HuH-7 (cell line): ENCODE measurements around the gene VPS37C.

Experiments
- DNase-seq: peaks from one replicate; pipeline ENCODE4 v3.0.0; 2011; ENCODE audit warnings: low spot score

Gene VPS37C

GRCh38 chr11:61153593-61154095, 7.6 kb downstream of the VPS37C start:
- no peak for DNase-seq

GRCh38 chr11:61152816-61153592, 8.2 kb downstream of the VPS37C start:
- no peak for DNase-seq

DNA sequence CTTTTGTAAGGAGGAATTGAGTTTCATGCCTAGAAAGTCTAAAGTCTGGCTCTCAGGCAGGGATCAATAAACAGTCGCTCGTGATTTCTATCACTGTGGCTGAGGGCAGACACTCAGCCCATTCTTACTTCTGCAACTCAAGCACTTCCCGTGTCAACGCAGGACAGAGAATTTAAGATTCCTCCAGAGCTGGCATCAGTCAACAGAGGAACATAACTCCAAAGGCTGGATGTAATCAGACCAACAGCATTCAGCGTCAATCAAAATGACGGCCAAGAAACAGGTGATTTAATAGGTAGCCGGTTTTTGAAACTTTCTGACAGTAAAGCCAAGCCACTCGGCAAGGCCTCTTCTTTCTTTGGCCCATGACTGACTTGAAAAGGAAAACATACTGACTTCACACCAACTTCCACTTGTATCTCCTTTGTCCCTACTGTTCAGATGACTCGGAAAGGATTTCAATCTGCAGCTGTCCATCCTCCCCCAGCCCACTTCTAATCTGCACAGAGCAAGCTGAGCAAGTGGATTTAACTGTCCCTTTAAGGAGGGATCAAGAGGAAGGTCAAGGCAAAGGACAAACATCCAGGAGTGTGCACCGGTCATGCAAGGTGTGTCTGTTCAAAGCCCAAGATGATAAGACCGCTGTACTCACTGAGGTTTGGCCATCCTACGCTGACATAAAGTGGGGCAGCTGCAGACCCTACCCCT, 9.5 kb downstream of the VPS37C start:
- no peak for DNase-seq

GRCh38 chr11:61150706-61151544, 10.3 kb downstream of the VPS37C start:
- DNase-seq: no peak

- DNase-seq: no peak
These were observed 11.3 kb downstream of the VPS37C start for GRCh38 chr11:61149624-61150615.

- no peak for DNase-seq
These were observed 13.2 kb downstream of the VPS37C start for GRCh38 chr11:61147791-61148620.

DNA sequence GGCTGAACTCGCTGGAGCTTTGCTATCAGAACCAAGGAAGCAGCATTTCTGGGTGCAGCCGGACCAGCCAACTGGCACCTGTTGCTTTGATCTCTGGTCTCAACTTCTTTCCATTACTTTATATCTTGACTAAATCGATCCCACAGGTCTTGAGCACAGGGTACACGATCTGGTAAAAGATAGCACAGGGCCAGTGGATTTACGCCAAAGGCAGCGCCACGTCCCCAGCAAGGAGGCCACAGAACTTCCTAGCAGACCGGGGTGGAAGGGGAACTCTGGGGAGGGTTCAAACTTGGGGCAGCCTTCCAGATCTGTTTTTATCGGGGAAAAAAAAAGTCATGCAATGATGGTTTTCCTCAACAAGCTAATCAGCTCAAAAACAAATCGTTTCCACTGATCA, 14.0 kb downstream of the VPS37C start:
- DNase-seq: no peak

- no peak for DNase-seq
These were observed 14.8 kb downstream of the VPS37C start for GRCh38 chr11:61146416-61146815.

DNA sequence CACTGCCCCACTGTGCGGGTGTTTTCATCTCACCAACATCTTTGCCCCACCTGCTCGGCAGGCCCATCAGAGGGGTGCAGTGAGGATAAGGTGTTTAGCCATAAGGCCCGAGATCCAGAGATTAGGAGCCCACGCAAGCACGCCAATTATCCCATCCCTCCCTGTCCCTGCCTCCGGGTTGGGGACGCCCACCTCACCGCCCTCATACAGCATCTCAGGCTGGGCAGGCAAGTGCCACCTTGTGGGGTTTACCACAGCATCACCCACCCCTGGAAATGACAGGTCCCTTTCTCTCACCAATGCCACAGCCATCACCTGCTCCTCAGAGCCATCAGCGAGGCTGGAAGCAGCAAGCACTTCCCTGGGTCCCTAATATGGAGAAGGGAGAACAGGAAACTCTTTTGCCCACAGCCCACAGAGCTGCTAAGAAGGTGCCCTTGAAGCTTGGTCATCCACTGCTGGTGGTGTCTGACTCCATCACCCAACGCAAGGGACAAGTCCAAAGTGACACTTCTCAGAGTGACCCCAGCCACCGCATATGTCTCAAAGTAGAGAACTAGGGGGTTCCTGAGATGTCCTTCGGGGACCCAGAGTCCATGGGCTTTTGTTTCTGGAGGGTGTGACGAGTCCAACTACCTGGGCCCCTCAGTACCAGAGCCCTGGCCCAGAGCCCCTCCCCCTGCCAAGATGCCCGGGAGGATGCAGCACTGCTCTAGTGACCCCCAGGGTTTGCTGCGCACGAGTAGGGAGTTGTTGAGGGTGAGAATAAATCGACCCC, 15.8 kb downstream of the VPS37C start:
- DNase-seq: no peak

DNA sequence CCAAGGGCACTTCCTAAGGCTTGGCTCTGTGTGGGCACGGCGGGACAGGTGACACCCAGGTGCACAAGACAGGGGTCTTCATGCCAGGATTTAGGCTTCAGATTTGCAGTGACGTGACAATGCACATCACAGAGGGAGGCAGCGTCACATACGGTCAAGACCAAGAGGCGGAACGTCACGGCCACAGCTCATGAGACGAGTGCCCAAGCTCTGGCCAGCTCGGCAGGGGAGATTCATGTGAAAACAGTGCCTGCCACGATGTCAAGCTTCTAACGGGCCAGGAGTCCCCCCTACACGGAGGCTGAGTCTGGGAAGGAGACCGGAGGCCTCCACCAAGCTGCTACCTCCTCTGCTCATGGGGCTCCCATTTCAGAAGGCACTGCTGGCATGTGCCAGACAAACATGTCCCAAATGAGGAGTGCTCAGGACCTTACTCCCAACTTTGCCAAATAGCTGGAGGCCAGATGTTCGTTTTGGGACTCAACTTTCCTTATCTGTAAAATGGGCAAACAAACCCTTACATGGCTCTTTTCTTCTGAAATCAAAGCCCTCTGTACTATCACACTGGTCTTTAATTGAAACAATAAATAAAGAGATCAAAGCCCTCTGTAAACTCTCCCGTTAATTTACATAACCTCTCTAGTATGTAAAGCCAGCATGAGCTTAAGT, 16.6 kb downstream of the VPS37C start:
- DNase-seq: no peak

- DNase-seq: no peak
These were observed 18.8 kb downstream of the VPS37C start for GRCh38 chr11:61142424-61142823.

- DNase-seq: no peak
These were observed 19.6 kb downstream of the VPS37C start for GRCh38 chr11:61141601-61142028.

- DNase-seq: no peak
These were observed 20.8 kb downstream of the VPS37C start for GRCh38 chr11:61140416-61140815.

GRCh38 chr11:61139387-61139786, 21.8 kb downstream of the VPS37C start:
- DNase-seq: no peak

DNA sequence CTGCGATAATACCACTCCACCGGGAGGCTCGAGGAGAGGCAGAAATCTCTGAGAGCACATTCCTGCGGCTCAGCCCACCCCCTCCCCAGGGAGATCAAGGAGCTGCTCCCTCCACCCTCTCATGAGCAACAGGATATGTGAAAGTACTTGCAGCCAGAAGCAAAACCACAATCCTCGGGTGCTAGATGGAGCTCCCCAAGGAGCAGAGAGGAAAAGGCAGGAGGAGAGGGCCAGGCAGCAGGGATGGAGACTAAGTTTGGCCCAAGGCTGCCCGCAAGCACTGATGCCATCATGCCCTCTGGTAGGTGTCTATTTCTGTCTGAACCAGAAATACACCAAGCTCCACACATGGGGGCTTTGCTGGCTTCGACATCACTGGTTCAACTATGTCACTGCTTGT, 22.3 kb downstream of the VPS37C start:
- DNase-seq: no peak

DNA sequence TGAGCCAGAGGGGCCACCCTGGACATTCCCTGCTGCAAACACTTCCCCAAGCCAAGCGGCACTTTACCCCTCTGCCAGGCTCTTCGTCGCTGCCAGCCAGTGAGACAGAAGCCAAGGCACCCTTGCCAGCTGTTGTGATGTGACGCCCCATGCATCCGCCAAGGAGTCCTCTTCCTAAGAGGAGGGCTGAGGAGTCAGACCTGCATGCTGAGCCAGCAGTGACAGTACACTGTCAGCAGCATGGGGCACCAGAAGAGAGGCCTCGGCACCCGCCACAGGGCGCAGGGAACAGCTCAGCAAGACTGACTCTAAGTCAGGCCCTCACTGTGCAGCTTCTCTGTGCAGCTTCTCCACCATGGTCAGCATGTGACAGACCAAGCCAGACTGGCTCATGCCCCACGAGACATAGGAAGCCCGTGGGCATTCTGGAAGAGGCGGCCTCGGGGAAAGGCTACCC, 26.4 kb downstream of the VPS37C start:
- no peak for DNase-seq

GRCh38 chr11:61133956-61134662, 27.1 kb downstream of the VPS37C start:
- DNase-seq: no peak

GRCh38 chr11:61133145-61133544, 28.1 kb downstream of the VPS37C start:
- DNase-seq: no peak
